ENCODE results near the gene KIZ.
"Not testable (repeated sequence)": the region's sequence is repeated elsewhere in the genome, so short reads cannot be mapped to it uniquely, and the experiment has no call there.

KIZ gene

GRCh38 chr20:21232546-21233280 lies 106.8 kb downstream of the KIZ start:
- no peak for DNase-seq

- no peak for DNase-seq
These were observed 108.4 kb downstream of the KIZ start for GRCh38 chr20:21234324-21234723.

GRCh38 chr20:21234806-21235483 lies 109.1 kb downstream of the KIZ start:
- no peak for DNase-seq

- DNase-seq, result peak; percentile 51 to 72
These were observed 109.9 kb downstream of the KIZ start for GRCh38 chr20:21235484-21236445.

GRCh38 chr20:21237956-21238799 lies 112.3 kb downstream of the KIZ start:
- no peak for DNase-seq

- DNase-seq, result no peak
These were observed 113.1 kb downstream of the KIZ start for GRCh38 chr20:21238818-21239536.

GRCh38 chr20:21240394-21240793 lies 114.5 kb downstream of the KIZ start:
- DNase-seq, result no peak

GRCh38 chr20:21241406-21241805 lies 115.5 kb downstream of the KIZ start:
- no peak for DNase-seq

- DNase-seq, result no peak
These were observed 117.9 kb downstream of the KIZ start for GRCh38 chr20:21243811-21244210.

GRCh38 chr20:21244808-21245207 lies 118.9 kb downstream of the KIZ start:
- DNase-seq, result no peak

- no peak for DNase-seq
These were observed 120.3 kb downstream of the KIZ start for GRCh38 chr20:21246161-21246560.

- not testable (repeated sequence) for DNase-seq
These were observed 121.8 kb downstream of the KIZ start for GRCh38 chr20:21247603-21248095.

- peak in 1 of 2 donors; percentile 14 for DNase-seq
These were observed 125.4 kb downstream of the KIZ start for GRCh38 chr20:21251278-21251677.

- no peak for DNase-seq
These were observed 131.3 kb downstream of the KIZ start for GRCh38 chr20:21257192-21257591.

- no peak for DNase-seq
These were observed 132.5 kb downstream of the KIZ start for GRCh38 chr20:21258411-21258810.

GRCh38 chr20:21259346-21259745 lies 133.5 kb downstream of the KIZ start:
- DNase-seq, result no peak

- DNase-seq, result no peak
These were observed 136.9 kb downstream of the KIZ start for GRCh38 chr20:21262812-21263211.

- DNase-seq, result no peak
These were observed 139.6 kb downstream of the KIZ start for GRCh38 chr20:21265261-21266190.

GRCh38 chr20:21266191-21266536 lies 140.3 kb downstream of the KIZ start:
- no peak for DNase-seq

GRCh38 chr20:21269772-21270171 lies 143.9 kb downstream of the KIZ start:
- no peak for DNase-seq

Data from activated CD4-positive, alpha-beta T cell treated with anti-CD3 and anti-CD28 coated beads for 4 hours (primary cell).